Measurements from ENCODE around the gene GCAT.

- TF ChIP-seq POLR2A (IDR thresholded peaks at IDR 0.05) (no peak), EP300 (IDR thresholded peaks at IDR 0.05) (no peak), CTCF (IDR thresholded peaks at IDR 0.05) (no peak)
Observed at GRCh38 chr22:37819105-37819433, 11.3 kb downstream of the GCAT start.
